Measurements from ENCODE around the gene PSG5.
"Not testable (repeated sequence)": the region's sequence is repeated elsewhere in the genome, so short reads cannot be mapped to it uniquely, and the experiment has no call there.

DNA sequence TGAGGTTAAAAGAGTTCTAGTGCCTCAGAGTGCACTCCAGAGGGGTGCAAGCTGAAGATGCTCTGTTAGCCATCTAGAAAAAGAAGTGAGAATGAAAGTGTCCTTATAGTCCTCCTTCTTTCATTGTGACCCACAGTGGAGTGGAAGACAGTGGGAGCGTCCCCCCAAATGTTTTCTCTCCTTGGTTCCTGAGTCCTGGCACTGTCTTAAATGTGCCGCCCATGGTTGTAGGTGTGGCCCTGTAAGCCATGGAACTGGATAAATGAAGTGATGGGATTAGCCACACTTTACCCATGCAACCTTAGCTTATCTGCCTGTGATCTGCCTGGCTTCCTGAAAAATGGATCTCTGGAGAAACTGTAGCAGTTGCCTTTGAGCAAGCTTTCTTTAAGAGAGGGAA lies 42.4 kb upstream of the PSG5 start:
- TF ChIP-seq, protein P1, sequence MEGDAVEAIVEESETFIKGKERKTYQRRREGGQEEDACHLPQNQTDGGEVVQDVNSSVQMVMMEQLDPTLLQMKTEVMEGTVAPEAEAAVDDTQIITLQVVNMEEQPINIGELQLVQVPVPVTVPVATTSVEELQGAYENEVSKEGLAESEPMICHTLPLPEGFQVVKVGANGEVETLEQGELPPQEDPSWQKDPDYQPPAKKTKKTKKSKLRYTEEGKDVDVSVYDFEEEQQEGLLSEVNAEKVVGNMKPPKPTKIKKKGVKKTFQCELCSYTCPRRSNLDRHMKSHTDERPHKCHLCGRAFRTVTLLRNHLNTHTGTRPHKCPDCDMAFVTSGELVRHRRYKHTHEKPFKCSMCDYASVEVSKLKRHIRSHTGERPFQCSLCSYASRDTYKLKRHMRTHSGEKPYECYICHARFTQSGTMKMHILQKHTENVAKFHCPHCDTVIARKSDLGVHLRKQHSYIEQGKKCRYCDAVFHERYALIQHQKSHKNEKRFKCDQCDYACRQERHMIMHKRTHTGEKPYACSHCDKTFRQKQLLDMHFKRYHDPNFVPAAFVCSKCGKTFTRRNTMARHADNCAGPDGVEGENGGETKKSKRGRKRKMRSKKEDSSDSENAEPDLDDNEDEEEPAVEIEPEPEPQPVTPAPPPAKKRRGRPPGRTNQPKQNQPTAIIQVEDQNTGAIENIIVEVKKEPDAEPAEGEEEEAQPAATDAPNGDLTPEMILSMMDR (IDR thresholded peaks at IDR 0.05; ENCODE audit: borderline replicate concordance, extremely low read depth, low read length, poor library complexity, severe bottlenecking): not testable (repeated sequence)
- not testable (repeated sequence) for TF ChIP-seq EZH2 (IDR thresholded peaks at IDR 0.05; ENCODE audit: borderline replicate concordance, low read depth, low read length, severe bottlenecking)
